CD4-positive, alpha-beta T cell (primary cell): ENCODE results near the gene SUSD5. TPM values are rescaled to one million over a fixed set of nuclear protein-coding genes. Genes with fewer than 3 reads are reported as not detected.

Experiments
- ATAC-seq: fragments of 200-7000 bp; cut with Tn5 transposase; one replicate; pipeline ENCODE4 v1.10.0; 2022; ENCODE audit warnings: mild to moderate bottlenecking; ENCODE audit not compliant: poor library complexity
- CTCF ChIA-PET: fragments of 350-600 bp; sonication (Branson Sonifier 250); formaldehyde crosslinking; loops from one replicate; lab custom pipeline; 2021; ENCODE audit warnings: antibody characterized with exemption, inconsistent platforms; lab: Charles Lee
- POLR2A ChIA-PET: fragments of 350-600 bp; sonication (Branson Sonifier 250); formaldehyde crosslinking; loops from one replicate; lab custom pipeline; 2021; ENCODE audit warnings: antibody characterized with exemption, inconsistent platforms; lab: Charles Lee
- DNase-seq, 14 experiments: peaks; one replicate each; pipeline ENCODE4 v3.0.0-alpha.2; 2013 to 2020; ENCODE audit warnings: mixed read lengths in 2 of 14
- H3K27ac ChIP-seq, 2 donors: one replicate each; pipeline versions ENCODE4 v1.5.1 to v1.7.0; 2013; ENCODE audit warnings: low read length in 2 of 2, low read depth in 1 of 2, mild to moderate bottlenecking in 1 of 2
- H3K27me3 ChIP-seq, 2 experiments: 1 replicate in 1 of 2; 2 replicates in 1 of 2; pipeline versions ENCODE4 v1.6.1 to v1.7.0; 2013; ENCODE audit warnings: low read length in 2 of 2, control low read depth in 1 of 2, mild to moderate bottlenecking in 1 of 2, moderate library complexity in 1 of 2; ENCODE audit not compliant: insufficient read depth in 2 of 2, control insufficient read depth in 1 of 2
- H3K36me3 ChIP-seq: one replicate; pipeline ENCODE4 v1.6.1; 2013; ENCODE audit warnings: low read length, control low read depth; ENCODE audit not compliant: insufficient read depth
- H3K4me1 ChIP-seq: one replicate; pipeline ENCODE4 v1.6.1; 2013; ENCODE audit warnings: low read length, control low read depth; ENCODE audit not compliant: insufficient read depth
- H3K4me3 ChIP-seq: one replicate; pipeline ENCODE4 v1.5.1; 2013; ENCODE audit warnings: mild to moderate bottlenecking, low read length, moderate library complexity
- H3K9me3 ChIP-seq, 2 experiments: 1 replicate in 1 of 2; 2 replicates in 1 of 2; pipeline versions ENCODE4 v1.6.1 to v1.7.0; 2013; ENCODE audit warnings: low read length in 2 of 2, mild to moderate bottlenecking in 2 of 2, control low read depth in 1 of 2, moderate library complexity in 1 of 2; ENCODE audit not compliant: control insufficient read depth in 1 of 2, insufficient read depth in 1 of 2
- H3K27ac Mint-ChIP-seq: one replicate; pipeline ENCODE4 v1.8.0; 2020; ENCODE audit warnings: mixed read lengths
- H3K27me3 Mint-ChIP-seq: one replicate; pipeline ENCODE4 v1.8.0; 2021; ENCODE audit warnings: mixed read lengths
- H3K36me3 Mint-ChIP-seq: one replicate; pipeline ENCODE4 v1.8.0; 2021; ENCODE audit warnings: low read depth, mixed read lengths
- H3K4me1 Mint-ChIP-seq: one replicate; pipeline ENCODE4 v1.8.0; 2021; ENCODE audit warnings: low read depth, mixed read lengths
- H3K4me3 Mint-ChIP-seq: one replicate; pipeline ENCODE4 v1.8.0; 2020; ENCODE audit warnings: mild to moderate bottlenecking, mixed read lengths
- H3K9me3 Mint-ChIP-seq: one replicate; pipeline ENCODE4 v1.8.0; 2020; ENCODE audit warnings: mixed read lengths
- intact Hi-C, 2 experiments: fragments of 100-400 bp; cut with DNase I in 1 of 2; cut with micrococcal nuclease in 1 of 2; formaldehyde crosslinking; loops; one replicate each; pipeline versions ENCODE4 v1.15.1 to v1.9.0; 2023 to 2025; cut with DNase I, micrococcal nuclease
- total RNA-seq, 174 experiments: library from RNA in 2 of 174; stranded (reverse) in 2 of 174; gene quantifications; one replicate each; pipeline ENCODE4 v1.2.3 and lab custom pipeline; 2021 to 2026
- TF ChIP-seq, protein P1 (sequence below): fragments of 200-600 bp; IDR thresholded peaks from one replicate; pipeline ENCODE4 v1.8.0; 2022; ENCODE audit warnings: antibody characterized with exemption, mild to moderate bottlenecking

Gene SUSD5
- total RNA-seq, 2 experiments from 2014 or later: not detected

DNA sequence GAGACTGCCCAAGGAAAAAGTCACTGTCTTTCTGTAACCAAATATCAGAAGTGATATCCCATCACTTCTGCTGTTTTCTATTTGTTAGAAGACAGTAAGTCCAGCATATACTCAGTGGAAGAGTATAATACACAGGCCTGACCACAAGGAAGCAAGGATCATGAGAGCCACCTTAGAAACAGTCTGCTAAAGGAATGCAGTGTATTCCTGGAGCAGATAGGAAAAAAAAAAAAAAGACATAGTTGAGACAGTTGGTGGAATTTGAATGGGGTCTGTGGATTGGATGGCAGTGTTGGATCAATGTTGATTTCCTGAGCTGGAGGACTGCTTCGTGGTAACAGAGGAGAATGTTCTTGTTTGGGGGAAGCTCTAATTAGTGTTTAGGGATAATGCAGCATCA lies 32.1 kb upstream of the SUSD5 start:
- CTCF ChIA-PET: no interaction called here
- no peak for ATAC-seq
- Mint-ChIP-seq H3K4me3 (no peak overlapping the region), H3K27me3 (peaks cover 23% of the 10 kb centered on the region), H3K4me1 (no peaks in the 10 kb centered on the region), H3K9me3 (no peaks in the 10 kb centered on the region), H3K27ac (no peak overlapping the region), H3K36me3 (no peaks in the 10 kb centered on the region)
- no peak overlapping the region for H3K4me3 ChIP-seq
- intact Hi-C loops: no loop called here
- TF ChIP-seq, protein P1, sequence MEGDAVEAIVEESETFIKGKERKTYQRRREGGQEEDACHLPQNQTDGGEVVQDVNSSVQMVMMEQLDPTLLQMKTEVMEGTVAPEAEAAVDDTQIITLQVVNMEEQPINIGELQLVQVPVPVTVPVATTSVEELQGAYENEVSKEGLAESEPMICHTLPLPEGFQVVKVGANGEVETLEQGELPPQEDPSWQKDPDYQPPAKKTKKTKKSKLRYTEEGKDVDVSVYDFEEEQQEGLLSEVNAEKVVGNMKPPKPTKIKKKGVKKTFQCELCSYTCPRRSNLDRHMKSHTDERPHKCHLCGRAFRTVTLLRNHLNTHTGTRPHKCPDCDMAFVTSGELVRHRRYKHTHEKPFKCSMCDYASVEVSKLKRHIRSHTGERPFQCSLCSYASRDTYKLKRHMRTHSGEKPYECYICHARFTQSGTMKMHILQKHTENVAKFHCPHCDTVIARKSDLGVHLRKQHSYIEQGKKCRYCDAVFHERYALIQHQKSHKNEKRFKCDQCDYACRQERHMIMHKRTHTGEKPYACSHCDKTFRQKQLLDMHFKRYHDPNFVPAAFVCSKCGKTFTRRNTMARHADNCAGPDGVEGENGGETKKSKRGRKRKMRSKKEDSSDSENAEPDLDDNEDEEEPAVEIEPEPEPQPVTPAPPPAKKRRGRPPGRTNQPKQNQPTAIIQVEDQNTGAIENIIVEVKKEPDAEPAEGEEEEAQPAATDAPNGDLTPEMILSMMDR: no peak
- no peak for DNase-seq
- POLR2A ChIA-PET: no interaction called here
- H3K27ac ChIP-seq: no peak overlapping the region
- H3K36me3 ChIP-seq: no peaks in the 10 kb centered on the region
- H3K9me3 ChIP-seq: no peaks in the 10 kb centered on the region
- no peaks in the 10 kb centered on the region for H3K4me1 ChIP-seq
- no peaks in the 10 kb centered on the region for H3K27me3 ChIP-seq

- intact Hi-C loops: no loop called here
- H3K4me1 ChIP-seq: no peaks in the 10 kb centered on the region
- Mint-ChIP-seq H3K9me3 (no peaks in the 10 kb centered on the region), H3K4me1 (no peaks in the 10 kb centered on the region), H3K4me3 (no peak overlapping the region), H3K27me3 (peaks cover 21% of the 10 kb centered on the region), H3K27ac (no peak overlapping the region), H3K36me3 (no peaks in the 10 kb centered on the region)
- H3K36me3 ChIP-seq: no peaks in the 10 kb centered on the region
- no peak overlapping the region for H3K4me3 ChIP-seq
- H3K27me3 ChIP-seq: no peaks in the 10 kb centered on the region
- no peak overlapping the region for H3K27ac ChIP-seq
- TF ChIP-seq, protein P1: no peak
- ChIA-PET POLR2A (no interaction called here), CTCF (no interaction called here)
- no peak for ATAC-seq
- H3K9me3 ChIP-seq: no peaks in the 10 kb centered on the region
- no peak for DNase-seq
Measured at GRCh38 chr3:33246786-33247185, 28.2 kb upstream of the SUSD5 start.

DNA sequence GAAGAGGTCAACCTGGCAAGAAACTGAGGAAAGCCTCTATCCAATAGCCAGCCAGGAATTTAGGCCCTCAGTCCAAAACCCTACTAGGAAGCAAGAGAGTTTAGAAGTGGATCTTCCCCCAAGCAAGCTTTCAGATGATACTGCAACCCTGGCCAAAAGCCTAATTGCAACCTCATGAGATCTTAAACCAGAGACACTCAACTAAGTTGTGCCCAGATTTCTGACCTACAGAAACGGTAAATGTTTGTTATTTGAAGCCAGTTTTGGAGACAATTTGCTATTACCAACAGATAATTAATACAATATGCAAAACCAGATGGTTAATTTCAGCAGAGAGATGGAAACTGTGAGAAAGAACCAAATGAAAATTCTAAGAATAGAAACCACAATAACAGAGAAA lies 21.7 kb upstream of the SUSD5 start:
- DNase-seq (no peak), ATAC-seq (no peak)
- peaks cover 3 to 21% of the 10 kb centered on the region in 2 experiments for H3K27me3 ChIP-seq
- ChIA-PET POLR2A (no interaction called here), CTCF (no interaction called here)
- H3K9me3 ChIP-seq: peaks cover 0 to 8% of the 10 kb centered on the region in 2 experiments
- Mint-ChIP-seq H3K36me3 (no peaks in the 10 kb centered on the region), H3K4me3 (no peak overlapping the region), H3K4me1 (no peaks in the 10 kb centered on the region), H3K9me3 (peaks cover 11% of the 10 kb centered on the region), H3K27ac (no peak overlapping the region), H3K27me3 (peaks cover 36% of the 10 kb centered on the region)
- H3K4me1 ChIP-seq: no peaks in the 10 kb centered on the region
- intact Hi-C loops: no loop called here
- H3K4me3 ChIP-seq: no peak overlapping the region
- no peaks in the 10 kb centered on the region for H3K36me3 ChIP-seq
- H3K27ac ChIP-seq: no peak overlapping the region
- TF ChIP-seq, protein P1: no peak
